Pancreas (tissue), 10 donors: Measurements from ENCODE around the gene NINL. TPM values are rescaled to one million over a fixed set of nuclear protein-coding genes. Genes with fewer than 3 reads are reported as not detected.

ENCODE experiments used
- ATAC-seq, 4 donors: fragments of 200-7000 bp; cut with Tn5 transposase; one replicate each; pipeline versions ENCODE4 v1.8.0 to v1.9.1; 2020; ENCODE audit warnings: mild to moderate bottlenecking in 4 of 4, moderate library complexity in 4 of 4
- DNase-seq, 6 donors: peaks; one replicate each; pipeline ENCODE4 v3.0.0-alpha.2; 2020
- FAIRE-seq: peaks from 2 replicates; lab custom pipeline; 2012; peaks lifted over from hg19 to GRCh38; lab: Jason Lieb, UNC
- H3K27ac ChIP-seq, 4 donors: fragments of 200-600 bp; sonication (generic); 1 replicate in 3 of 4; 2 replicates in 1 of 4; pipeline versions ENCODE4 v1.5.0 to v1.8.0; 2020
- H3K27me3 ChIP-seq, 4 donors: fragments of 200-600 bp; one replicate each; pipeline ENCODE4 v1.8.0; 2021
- H3K36me3 ChIP-seq, 3 donors: fragments of 200-600 bp; sonication (generic) in 1 of 3; one replicate each; pipeline versions ENCODE4 v1.5.0 to v1.8.0; 2020 to 2021
- H3K4me1 ChIP-seq, 3 donors: fragments of 200-600 bp; one replicate each; pipeline ENCODE4 v1.8.0; 2021
- H3K4me3 ChIP-seq, 4 donors: fragments of 200-600 bp; sonication (generic) in 2 of 4; one replicate each; pipeline versions ENCODE4 v1.5.0 to v1.8.0; 2020 to 2021
- H3K9me3 ChIP-seq, 4 donors: fragments of 200-600 bp; one replicate each; pipeline ENCODE4 v1.8.0; 2021
- WGBS, 2 donors: extraction: QIAGEN DNeasy Blood & Tissue Kit; methylation state at CpG; one replicate each; pipeline ENCODE4 v1.1.7; 2013; 5-methylcytosine and 5-hydroxymethylcytosine counted together
- intact Hi-C, 3 donors: fragments of 100-400 bp; cut with DNase I; formaldehyde crosslinking; loops; one replicate each; pipeline versions ENCODE4 v1.11.1 to v1.14.2; 2022
- polyA plus RNA-seq, 2 donors: library from polyadenylated mRNA; stranded (reverse); fragments of 200-250 nt; gene quantifications; one replicate each; pipeline ENCODE4 v1.2.3, GENCODE V29; 2013
- total RNA-seq, 6 donors: library from RNA; stranded (reverse); fragmentation: NEBNext Ultra II Directional in 4 of 6; extraction: Animal tissue kit (Norgen Biotek cat#: 25700) in 4 of 6; gene quantifications; one replicate each; pipeline versions ENCODE4 v1.2.1 to v1.2.4, GENCODE V29; 2021 to 2023
- TF ChIP-seq, protein P1 (sequence below), 4 donors: fragments of 200-600 bp; sonication (generic) in 3 of 4; IDR thresholded peaks; one replicate each; pipeline versions ENCODE4 v1.5.0 to v1.8.0; 2021; ENCODE audit warnings: antibody characterized with exemption in 4 of 4
- donor health status: healthy with polysubstance abuse.
- donor health status: DM: no; HTN: no; CAD: no; lungs with moderate emphysema.
- donor health status: DM: no; HTN: no; CAD: no.
- donor health status: control.
- donor health status: control.
- donor health status: Bipolar disorder and iron deficiency.
- donor health status: DM: yes; HTN: yes; CAD: no.
- donor health status: DM: no; HTN: no; CAD: no.
- donor health status: DM: no; HTN: no; CAD: no.
- donor health status: DM: yes; HTN: yes; CAD: no.

The NINL gene
- total and polyA plus RNA-seq, 8 donors: 5.1 to 19.4 (median 6.5) TPM

DNA sequence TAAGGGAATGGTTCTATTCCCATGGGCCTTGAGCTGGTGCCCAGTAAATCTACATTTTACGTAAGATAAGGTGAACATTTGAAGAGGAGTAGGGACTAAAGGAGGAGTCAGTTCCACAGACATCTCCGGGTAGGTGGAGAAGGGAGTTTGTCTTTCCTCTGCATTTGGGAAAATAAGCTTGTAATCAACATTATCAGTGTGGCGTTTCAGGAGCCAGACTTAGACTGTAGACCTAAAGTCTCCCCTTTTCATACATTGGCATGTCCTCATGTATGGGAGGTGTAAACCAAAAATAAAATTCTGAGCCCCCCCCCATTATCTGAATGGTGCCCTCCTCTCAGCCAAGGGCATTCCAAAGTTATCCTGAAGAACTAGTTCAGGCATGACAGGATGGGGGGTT is 40.2 kb downstream of the NINL start:
- FAIRE-seq: no peak
- Histone ChIP-seq H3K9me3 (no peaks in the 10 kb centered on the region), H3K4me3 (no peak overlapping the region), H3K27me3 (no peaks in the 10 kb centered on the region), H3K36me3 (no peaks in the 10 kb centered on the region), H3K27ac (no peak overlapping the region), H3K4me1 (peaks cover 0 to 4% (median 2%) of the 10 kb centered on the region in 3 donors)
- TF ChIP-seq, protein P1, sequence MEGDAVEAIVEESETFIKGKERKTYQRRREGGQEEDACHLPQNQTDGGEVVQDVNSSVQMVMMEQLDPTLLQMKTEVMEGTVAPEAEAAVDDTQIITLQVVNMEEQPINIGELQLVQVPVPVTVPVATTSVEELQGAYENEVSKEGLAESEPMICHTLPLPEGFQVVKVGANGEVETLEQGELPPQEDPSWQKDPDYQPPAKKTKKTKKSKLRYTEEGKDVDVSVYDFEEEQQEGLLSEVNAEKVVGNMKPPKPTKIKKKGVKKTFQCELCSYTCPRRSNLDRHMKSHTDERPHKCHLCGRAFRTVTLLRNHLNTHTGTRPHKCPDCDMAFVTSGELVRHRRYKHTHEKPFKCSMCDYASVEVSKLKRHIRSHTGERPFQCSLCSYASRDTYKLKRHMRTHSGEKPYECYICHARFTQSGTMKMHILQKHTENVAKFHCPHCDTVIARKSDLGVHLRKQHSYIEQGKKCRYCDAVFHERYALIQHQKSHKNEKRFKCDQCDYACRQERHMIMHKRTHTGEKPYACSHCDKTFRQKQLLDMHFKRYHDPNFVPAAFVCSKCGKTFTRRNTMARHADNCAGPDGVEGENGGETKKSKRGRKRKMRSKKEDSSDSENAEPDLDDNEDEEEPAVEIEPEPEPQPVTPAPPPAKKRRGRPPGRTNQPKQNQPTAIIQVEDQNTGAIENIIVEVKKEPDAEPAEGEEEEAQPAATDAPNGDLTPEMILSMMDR (IDR thresholded peaks at IDR 0.05): no peak
- ATAC-seq: no peak
- WGBS, 2 donors: 76 to 81% methylated on average over 3 of the region's 3 CpGs
- no peak for DNase-seq
- intact Hi-C loops: no loop called here

DNA sequence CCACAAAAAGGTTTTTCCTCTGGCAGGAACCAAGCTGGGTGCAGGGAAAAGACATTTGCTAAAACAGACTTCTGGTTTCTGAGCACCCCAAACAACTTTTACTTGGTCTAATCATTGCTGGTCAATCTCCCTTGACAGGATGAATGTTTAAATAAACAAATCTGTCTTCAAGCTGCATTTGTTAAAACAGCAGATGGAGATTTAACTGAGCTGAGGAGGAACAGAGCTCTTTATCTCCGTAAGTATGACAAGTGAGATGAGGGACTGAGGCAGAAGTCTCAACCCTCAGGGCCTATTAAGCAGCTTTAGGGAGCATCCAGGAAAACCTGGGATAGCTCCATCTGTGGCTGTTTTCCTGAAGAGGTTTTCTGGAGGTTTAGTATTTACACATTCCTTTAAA is 40.6 kb downstream of the NINL start:
- Histone ChIP-seq H3K9me3 (no peaks in the 10 kb centered on the region), H3K27me3 (no peaks in the 10 kb centered on the region), H3K4me3 (no peak overlapping the region), H3K36me3 (no peaks in the 10 kb centered on the region), H3K4me1 (peaks cover 0 to 4% (median 0%) of the 10 kb centered on the region in 3 donors), H3K27ac (no peak overlapping the region)
- no peak for ATAC-seq
- intact Hi-C loops: no loop called here
- no peak for FAIRE-seq
- DNase-seq: no peak
- WGBS, 2 donors: 69 to 76% methylated on average over 1 of the region's 1 CpG
- TF ChIP-seq, protein P1 (IDR thresholded peaks at IDR 0.05): no peak

DNA sequence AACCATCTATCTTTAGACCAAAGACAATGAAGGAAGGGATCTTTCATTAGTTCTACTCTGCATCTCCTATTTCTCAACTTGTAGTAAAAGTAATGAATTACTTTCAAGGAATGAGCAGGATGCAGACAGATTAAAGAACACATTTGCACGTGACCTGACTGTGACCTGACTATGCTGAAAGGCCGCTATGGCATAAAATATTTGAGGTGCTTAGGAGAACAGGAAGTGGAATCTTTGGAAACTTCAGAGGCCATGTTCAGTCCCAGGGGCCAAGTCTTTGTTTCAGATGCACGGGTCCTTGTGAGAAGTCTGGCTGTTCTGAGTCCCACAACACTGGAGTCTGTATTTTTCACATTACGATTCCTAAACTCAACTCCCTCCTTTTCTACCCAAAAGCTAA is 41.0 kb downstream of the NINL start:
- H3K4me3 ChIP-seq: no peak overlapping the region
- H3K4me1 ChIP-seq: peaks cover 0 to 4% (median 0%) of the 10 kb centered on the region in 3 donors
- H3K27ac ChIP-seq: no peak overlapping the region
- WGBS, 2 donors: 86 to 88% methylated on average over 4 of the region's 4 CpGs
- TF ChIP-seq, protein P1 (IDR thresholded peaks at IDR 0.05): no peak
- intact Hi-C loops: no loop called here
- H3K9me3 ChIP-seq: no peaks in the 10 kb centered on the region
- no peak for DNase-seq
- no peaks in the 10 kb centered on the region for H3K36me3 ChIP-seq
- no peaks in the 10 kb centered on the region for H3K27me3 ChIP-seq
- ATAC-seq: no peak
- no peak for FAIRE-seq

GRCh38 chr20:25543068-25543467 is 42.3 kb downstream of the NINL start:
- peaks cover 0 to 4% (median 0%) of the 10 kb centered on the region in 3 donors for H3K4me1 ChIP-seq
- H3K4me3 ChIP-seq: no peak overlapping the region
- TF ChIP-seq, protein P1 (IDR thresholded peaks at IDR 0.05): no peak
- H3K36me3 ChIP-seq: no peaks in the 10 kb centered on the region
- FAIRE-seq (no peak), ATAC-seq (no peak), DNase-seq (no peak)
- intact Hi-C loops: no loop called here
- H3K27ac ChIP-seq: no peak overlapping the region
- WGBS, 2 donors: 87 to 97% methylated on average over 3 of the region's 3 CpGs
- no peaks in the 10 kb centered on the region for H3K9me3 ChIP-seq
- H3K27me3 ChIP-seq: no peaks in the 10 kb centered on the region

DNA sequence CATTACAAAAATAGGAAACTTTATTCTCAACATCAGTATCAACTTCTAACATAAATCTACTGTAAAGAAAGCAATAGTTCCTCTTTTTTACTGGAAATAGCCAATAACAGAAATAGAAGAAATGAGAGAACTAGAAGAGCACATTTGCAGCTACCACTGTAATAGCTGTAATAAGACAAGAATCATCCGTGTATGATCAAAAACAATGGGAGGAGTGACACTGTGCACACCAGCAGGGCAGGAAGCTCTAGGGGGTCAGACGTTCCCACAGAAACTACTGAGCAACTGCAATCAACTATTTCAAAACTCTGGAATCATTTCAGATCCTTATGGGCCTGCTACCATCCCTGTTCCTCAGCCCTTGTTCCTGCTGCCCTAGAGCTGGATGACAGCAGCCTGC is 43.7 kb downstream of the NINL start:
- Histone ChIP-seq H3K36me3 (no peaks in the 10 kb centered on the region), H3K9me3 (no peaks in the 10 kb centered on the region), H3K4me1 (peaks cover 0 to 4% (median 0%) of the 10 kb centered on the region in 3 donors), H3K27me3 (no peaks in the 10 kb centered on the region), H3K4me3 (no peak overlapping the region), H3K27ac (no peak overlapping the region)
- WGBS, 2 donors: 42 to 50% methylated on average over 2 of the region's 2 CpGs
- DNase-seq (no peak), FAIRE-seq (no peak), ATAC-seq (no peak)
- intact Hi-C loops: no loop called here
- TF ChIP-seq, protein P1 (IDR thresholded peaks at IDR 0.05): no peak
